ENCODE results near the gene ENAH.

- TF ChIP-seq, protein P1, sequence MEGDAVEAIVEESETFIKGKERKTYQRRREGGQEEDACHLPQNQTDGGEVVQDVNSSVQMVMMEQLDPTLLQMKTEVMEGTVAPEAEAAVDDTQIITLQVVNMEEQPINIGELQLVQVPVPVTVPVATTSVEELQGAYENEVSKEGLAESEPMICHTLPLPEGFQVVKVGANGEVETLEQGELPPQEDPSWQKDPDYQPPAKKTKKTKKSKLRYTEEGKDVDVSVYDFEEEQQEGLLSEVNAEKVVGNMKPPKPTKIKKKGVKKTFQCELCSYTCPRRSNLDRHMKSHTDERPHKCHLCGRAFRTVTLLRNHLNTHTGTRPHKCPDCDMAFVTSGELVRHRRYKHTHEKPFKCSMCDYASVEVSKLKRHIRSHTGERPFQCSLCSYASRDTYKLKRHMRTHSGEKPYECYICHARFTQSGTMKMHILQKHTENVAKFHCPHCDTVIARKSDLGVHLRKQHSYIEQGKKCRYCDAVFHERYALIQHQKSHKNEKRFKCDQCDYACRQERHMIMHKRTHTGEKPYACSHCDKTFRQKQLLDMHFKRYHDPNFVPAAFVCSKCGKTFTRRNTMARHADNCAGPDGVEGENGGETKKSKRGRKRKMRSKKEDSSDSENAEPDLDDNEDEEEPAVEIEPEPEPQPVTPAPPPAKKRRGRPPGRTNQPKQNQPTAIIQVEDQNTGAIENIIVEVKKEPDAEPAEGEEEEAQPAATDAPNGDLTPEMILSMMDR (IDR thresholded peaks at IDR 0.05) = no peak
- no peak for TF ChIP-seq EZH2 (IDR thresholded peaks at IDR 0.05; ENCODE audit: borderline replicate concordance, insufficient read depth, low read depth, low read length, poor library complexity, severe bottlenecking)
Measured at GRCh38 chr1:225697428-225697827, 44.5 kb upstream of the ENAH start.

All from B cell (primary cell).